GM18499 (cell line): ENCODE measurements around the gene TMEM140.
"Not testable (repeated sequence)": the region's sequence is repeated elsewhere in the genome, so short reads cannot be mapped to it uniquely, and the experiment has no call there.

Experiments used
- ATAC-seq: cut with Tn5 transposase; IDR thresholded peaks from one replicate; pipeline ENCODE4 v1.9.1; 2021; ENCODE audit warnings: moderate number of reproducible peaks; ENCODE audit not compliant: insufficient read depth, unreplicated experiment

The TMEM140 gene

GRCh38 chr7:135210888-135211178 is 63.0 kb downstream of the TMEM140 start:
- no peak for ATAC-seq

- ATAC-seq, result peak; percentile 43
Observed at GRCh38 chr7:135211179-135211945, 63.5 kb downstream of the TMEM140 start, which contains the start of gene WDR91. WDR91 (minus strand) TSS chr7:135211526; CDS start chr7:135211502, 24 bp downstream.

- ATAC-seq, result not testable (repeated sequence)
Observed at GRCh38 chr7:135211946-135212685, 64.2 kb downstream of the TMEM140 start.

GRCh38 chr7:135213831-135214230 is 66.0 kb downstream of the TMEM140 start:
- no peak for ATAC-seq

- ATAC-seq, result no peak
Observed at GRCh38 chr7:135215180-135215579, 67.3 kb downstream of the TMEM140 start.

- ATAC-seq, result no peak
Observed at GRCh38 chr7:135215698-135216097, 67.8 kb downstream of the TMEM140 start.
